GM18526 (cell line): ENCODE results near the gene SSBP2.

Experiments
- POLR2A ChIP-seq: IDR thresholded peaks from 3 replicates; pipeline ENCODE4 v1.6.1; 2011; ENCODE audit not compliant: insufficient read length; ENCODE audit errors: extremely low read depth

The SSBP2 gene

GRCh38 chr5:81424728-81425127 lies 326.2 kb downstream of the SSBP2 start:
- TF ChIP-seq POLR2A, result no peak

- no peak for TF ChIP-seq POLR2A
Measured at GRCh38 chr5:81422671-81423070, 328.2 kb downstream of the SSBP2 start.

DNA sequence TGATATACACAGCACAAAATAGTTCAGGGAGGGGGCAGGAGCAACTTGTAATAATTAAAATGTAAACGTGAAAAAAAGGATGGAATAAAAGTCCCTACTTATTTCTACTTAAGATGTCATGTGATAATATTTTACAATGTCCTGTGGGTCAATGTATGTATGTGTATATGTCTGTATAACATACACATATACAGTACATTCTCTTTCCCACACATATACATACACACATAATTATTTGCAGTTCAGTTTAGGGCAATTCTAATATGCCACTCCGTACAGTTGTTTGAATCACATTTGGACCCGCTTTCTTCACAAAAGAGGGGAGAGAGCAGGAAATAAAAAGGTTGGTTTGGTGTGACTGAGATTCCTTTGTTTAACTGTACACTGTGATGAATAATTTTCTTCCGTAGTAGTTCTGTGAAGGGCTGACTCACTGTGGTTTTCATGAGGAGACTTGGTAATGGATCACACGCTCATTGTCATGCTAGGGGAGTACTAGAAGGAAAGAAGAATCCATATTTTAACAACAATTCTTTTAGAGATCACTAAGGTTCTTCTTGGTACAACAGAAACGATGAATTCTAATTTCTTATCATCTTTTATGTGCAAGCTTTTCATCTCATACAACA lies 330.7 kb downstream of the SSBP2 start:
- no peak for TF ChIP-seq POLR2A

GRCh38 chr5:81418606-81419005 lies 332.3 kb downstream of the SSBP2 start:
- no peak for TF ChIP-seq POLR2A

- no peak for TF ChIP-seq POLR2A
Measured at GRCh38 chr5:81417052-81417451, 333.8 kb downstream of the SSBP2 start.

DNA sequence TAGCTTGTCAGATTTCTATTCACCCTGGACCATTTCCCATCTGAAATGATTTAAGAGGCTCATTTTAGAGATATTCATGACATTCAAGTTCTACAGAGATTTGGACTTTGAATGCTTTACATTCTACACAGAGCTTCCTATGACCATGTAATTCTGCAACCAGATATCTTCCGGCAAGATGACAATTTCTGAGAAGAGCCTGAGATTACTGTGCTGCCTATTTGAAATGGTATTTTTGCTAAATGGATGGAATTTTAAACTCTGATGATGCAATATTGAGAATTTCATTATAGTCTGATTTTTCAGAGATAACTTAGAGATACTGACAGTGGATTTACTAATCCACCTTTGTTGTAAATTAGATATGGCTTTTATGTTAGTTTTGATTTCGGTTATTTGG lies 341.0 kb downstream of the SSBP2 start:
- no peak for TF ChIP-seq POLR2A

- TF ChIP-seq POLR2A, result no peak
Measured at GRCh38 chr5:81409361-81409760, 341.5 kb downstream of the SSBP2 start.

GRCh38 chr5:81408496-81408895 lies 342.4 kb downstream of the SSBP2 start:
- no peak for TF ChIP-seq POLR2A

DNA sequence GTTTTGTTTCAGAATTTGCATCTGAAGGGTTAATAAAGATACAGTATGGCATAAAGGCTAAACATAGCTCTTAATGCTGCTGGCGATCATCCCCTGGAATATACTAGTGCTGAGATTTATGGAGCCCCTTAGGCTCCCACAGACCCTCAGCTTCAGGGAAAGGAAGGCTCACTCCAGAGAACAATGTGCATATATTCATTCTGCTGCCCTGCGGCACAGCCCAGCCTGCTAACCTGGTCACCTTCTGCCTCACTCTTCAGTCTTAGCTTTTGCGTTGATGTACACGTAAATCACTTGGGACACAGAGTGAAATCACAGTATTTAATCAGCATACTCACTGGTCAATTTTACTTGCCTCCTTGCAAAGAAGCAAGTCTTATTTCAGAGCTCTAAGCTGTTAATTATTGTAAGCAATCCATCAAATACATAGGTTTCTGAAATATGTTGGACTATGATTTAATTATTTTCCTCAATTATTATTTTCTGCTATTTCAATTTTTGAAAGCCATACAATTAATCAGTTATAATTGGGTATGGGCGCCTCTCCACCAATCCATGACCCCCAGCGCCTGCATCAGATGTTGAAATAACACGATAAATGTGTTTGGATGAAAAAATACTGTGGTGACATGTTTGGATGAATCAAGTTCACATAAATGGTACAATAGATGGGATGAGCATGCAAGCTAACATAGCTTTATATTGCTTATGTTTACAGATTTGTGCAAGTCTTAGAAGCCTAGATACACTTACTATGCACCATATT lies 345.6 kb downstream of the SSBP2 start:
- no peak for TF ChIP-seq POLR2A

GRCh38 chr5:81402192-81402930 lies 348.5 kb downstream of the SSBP2 start:
- TF ChIP-seq POLR2A, result no peak

- TF ChIP-seq POLR2A, result no peak
Measured at GRCh38 chr5:81401266-81401665, 349.6 kb downstream of the SSBP2 start.

DNA sequence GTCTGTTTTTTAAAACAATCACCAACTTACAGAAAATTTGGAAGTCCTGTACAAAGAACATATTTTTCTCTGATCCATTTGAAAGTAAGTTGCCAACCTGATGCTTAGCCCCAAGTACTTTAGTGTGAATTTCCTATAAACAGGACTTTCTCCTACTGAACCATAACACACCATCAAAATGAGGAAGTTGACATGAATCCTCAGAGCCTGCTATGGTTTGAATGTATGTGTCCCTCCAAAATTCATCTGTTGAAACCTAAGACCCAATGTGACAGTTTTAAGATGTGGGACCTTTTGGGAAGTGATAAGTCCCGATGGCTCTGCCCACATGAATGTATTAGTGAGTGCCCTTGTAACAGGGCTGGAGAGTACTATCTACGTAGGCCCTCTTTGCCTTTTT lies 350.5 kb downstream of the SSBP2 start:
- no peak for TF ChIP-seq POLR2A

DNA sequence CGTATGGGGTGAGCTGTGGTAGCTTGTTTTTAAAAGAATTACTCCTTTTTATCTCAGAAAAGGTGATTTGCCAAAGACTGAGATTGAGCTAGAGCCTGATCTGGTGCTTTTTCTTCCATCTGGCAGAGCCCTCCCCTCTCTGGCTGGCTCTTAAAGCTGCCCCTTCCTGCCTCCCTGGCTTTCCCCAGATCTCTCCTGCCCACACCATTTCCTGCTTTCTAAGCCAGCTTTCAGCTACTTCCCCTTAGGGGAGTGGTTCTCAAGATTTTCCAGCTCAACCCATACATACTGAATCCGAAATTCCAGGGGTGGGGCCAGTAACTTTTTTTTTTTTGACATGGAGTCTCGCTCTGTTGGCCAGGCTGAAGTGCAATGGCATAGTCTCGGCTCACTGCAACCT lies 352.2 kb downstream of the SSBP2 start:
- no peak for TF ChIP-seq POLR2A

DNA sequence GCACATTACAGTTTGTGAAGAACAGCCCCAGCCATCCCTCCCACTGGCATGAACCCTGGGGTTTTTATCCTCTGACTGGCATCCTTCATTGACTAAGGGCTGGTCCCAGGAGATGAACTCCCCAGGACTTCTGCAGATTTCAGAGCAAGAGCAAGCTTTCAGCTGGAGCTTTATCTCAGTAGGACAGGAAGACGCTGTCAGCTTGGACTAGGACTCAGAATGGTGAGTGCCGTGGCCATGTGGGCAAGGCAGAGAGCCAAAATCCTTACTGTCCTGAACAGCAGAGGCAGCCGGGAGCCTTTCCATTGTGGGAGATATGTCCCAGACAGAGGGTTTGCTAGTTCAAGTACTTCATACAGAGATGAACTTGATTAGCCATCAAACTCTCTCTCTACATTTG lies 353.7 kb downstream of the SSBP2 start:
- TF ChIP-seq POLR2A, result no peak

- no peak for TF ChIP-seq POLR2A
Measured at GRCh38 chr5:81395262-81395661, 355.6 kb downstream of the SSBP2 start.
